Duodenal mucosa (tissue), 2 donors: Measurements from ENCODE around the gene CYTH4.

Source experiments
- H3K27ac ChIP-seq: one replicate; pipeline ENCODE4 v1.7.0; 2013; ENCODE audit warnings: low read depth, low read length
- H3K27me3 ChIP-seq, 2 donors: one replicate each; pipeline ENCODE4 v1.7.0; 2013; ENCODE audit warnings: low read length in 2 of 2, control low read depth in 1 of 2; ENCODE audit not compliant: insufficient read depth in 2 of 2, control insufficient read depth in 1 of 2
- H3K36me3 ChIP-seq, 2 donors: one replicate each; pipeline ENCODE4 v1.7.0; 2013; ENCODE audit warnings: low read length in 2 of 2, control low read depth in 1 of 2; ENCODE audit not compliant: insufficient read depth in 2 of 2, control insufficient read depth in 1 of 2
- H3K4me1 ChIP-seq, 2 donors: one replicate each; pipeline ENCODE4 v1.7.0; 2013; ENCODE audit warnings: low read length in 2 of 2, control low read depth in 1 of 2; ENCODE audit not compliant: insufficient read depth in 2 of 2, control insufficient read depth in 1 of 2
- H3K4me3 ChIP-seq, 2 donors: one replicate each; pipeline ENCODE4 v1.7.0; 2013; ENCODE audit warnings: low read length in 2 of 2, low read depth in 1 of 2
- H3K9ac ChIP-seq, 2 donors: one replicate each; pipeline ENCODE4 v1.7.0; 2013; ENCODE audit warnings: low read length in 2 of 2, low read depth in 1 of 2
- H3K9me3 ChIP-seq, 2 donors: one replicate each; pipeline ENCODE4 v1.7.0; 2013; ENCODE audit warnings: low read length in 2 of 2, control low read depth in 1 of 2; ENCODE audit not compliant: control insufficient read depth in 1 of 2

The CYTH4 gene

GRCh38 chr22:37289156-37289735 lies 6.9 kb downstream of the CYTH4 start:
- Histone ChIP-seq H3K4me1 (peaks cover 0 to 9% of the 10 kb centered on the region in 2 donors), H3K27me3 (no peaks in the 10 kb centered on the region), H3K36me3 (peaks cover 10 to 28% of the 10 kb centered on the region in 2 donors)

GRCh38 chr22:37290737-37291136 lies 8.4 kb downstream of the CYTH4 start:
- H3K27ac ChIP-seq: no peak overlapping the region
- H3K9ac ChIP-seq: no peak overlapping the region
- H3K36me3 ChIP-seq: peaks cover 10 to 28% of the 10 kb centered on the region in 2 donors
- H3K4me3 ChIP-seq: no peak overlapping the region
- no peaks in the 10 kb centered on the region for H3K27me3 ChIP-seq
- no peaks in the 10 kb centered on the region for H3K9me3 ChIP-seq
- H3K4me1 ChIP-seq: peaks cover 0 to 5% of the 10 kb centered on the region in 2 donors

More at GRCh38 chr22:37289156-37289735, 6.9 kb downstream of the CYTH4 start:
- Histone ChIP-seq H3K9ac (no peak overlapping the region), H3K4me3 (no peak overlapping the region), H3K9me3 (no peaks in the 10 kb centered on the region), H3K27ac (no peak overlapping the region)

- Histone ChIP-seq H3K27me3 (no peaks in the 10 kb centered on the region), H3K9ac (no peak overlapping the region), H3K9me3 (no peaks in the 10 kb centered on the region), H3K4me1 (peaks cover 0 to 1% of the 10 kb centered on the region in 2 donors), H3K4me3 (no peak overlapping the region), H3K36me3 (peaks cover 10 to 31% of the 10 kb centered on the region in 2 donors), H3K27ac (no peak overlapping the region)
These were observed 9.4 kb downstream of the CYTH4 start for GRCh38 chr22:37291559-37292298.

- Histone ChIP-seq H3K4me3 (no peak overlapping the region), H3K36me3 (peaks cover 10 to 36% of the 10 kb centered on the region in 2 donors), H3K9me3 (no peaks in the 10 kb centered on the region)
These were observed 10.3 kb downstream of the CYTH4 start for GRCh38 chr22:37292641-37293040.

GRCh38 chr22:37293172-37293571 lies 10.9 kb downstream of the CYTH4 start:
- Histone ChIP-seq H3K36me3 (peaks cover 10 to 38% of the 10 kb centered on the region in 2 donors), H3K27me3 (no peaks in the 10 kb centered on the region), H3K4me3 (no peak overlapping the region)

More at GRCh38 chr22:37292641-37293040, 10.3 kb downstream of the CYTH4 start:
- Histone ChIP-seq H3K4me1 (no peaks in the 10 kb centered on the region), H3K27me3 (no peaks in the 10 kb centered on the region), H3K9ac (no peak overlapping the region), H3K27ac (no peak overlapping the region)

GRCh38 chr22:37294747-37295146 lies 12.4 kb downstream of the CYTH4 start:
- Histone ChIP-seq H3K36me3 (peaks cover 10 to 33% of the 10 kb centered on the region in 2 donors), H3K27me3 (no peaks in the 10 kb centered on the region), H3K27ac (no peak overlapping the region), H3K9ac (no peak overlapping the region), H3K4me1 (peaks cover 0 to 7% of the 10 kb centered on the region in 2 donors), H3K4me3 (no peak overlapping the region), H3K9me3 (no peaks in the 10 kb centered on the region)

More at GRCh38 chr22:37293172-37293571, 10.9 kb downstream of the CYTH4 start:
- Histone ChIP-seq H3K9me3 (no peaks in the 10 kb centered on the region), H3K27ac (no peak overlapping the region), H3K4me1 (no peaks in the 10 kb centered on the region), H3K9ac (no peak overlapping the region)

- Histone ChIP-seq H3K9ac (no peak overlapping the region), H3K27ac (no peak overlapping the region), H3K36me3 (peaks cover 10 to 29% of the 10 kb centered on the region in 2 donors), H3K9me3 (no peaks in the 10 kb centered on the region), H3K27me3 (no peaks in the 10 kb centered on the region), H3K4me1 (peaks cover 0 to 10% of the 10 kb centered on the region in 2 donors), H3K4me3 (no peak overlapping the region)
These were observed 13.0 kb downstream of the CYTH4 start for GRCh38 chr22:37295213-37295886.

GRCh38 chr22:37295946-37296345 lies 13.6 kb downstream of the CYTH4 start:
- no peak overlapping the region for H3K9ac ChIP-seq
- no peaks in the 10 kb centered on the region for H3K27me3 ChIP-seq
- H3K9me3 ChIP-seq: no peaks in the 10 kb centered on the region
- no peak overlapping the region for H3K4me3 ChIP-seq
- peaks cover 7 to 29% of the 10 kb centered on the region in 2 donors for H3K36me3 ChIP-seq
- H3K27ac ChIP-seq: no peak overlapping the region
- H3K4me1 ChIP-seq: peaks cover 0 to 14% of the 10 kb centered on the region in 2 donors

- no peaks in the 10 kb centered on the region for H3K9me3 ChIP-seq
- no peak overlapping the region for H3K9ac ChIP-seq
- peaks cover 0 to 14% of the 10 kb centered on the region in 2 donors for H3K36me3 ChIP-seq
- no peaks in the 10 kb centered on the region for H3K27me3 ChIP-seq
- H3K4me1 ChIP-seq: peaks cover 0 to 14% of the 10 kb centered on the region in 2 donors
- no peak overlapping the region for H3K27ac ChIP-seq
- H3K4me3 ChIP-seq: no peak overlapping the region
These were observed 16.6 kb downstream of the CYTH4 start for GRCh38 chr22:37298748-37299495.
